Measurements from ENCODE around the gene NHLRC2.
"Not testable (repeated sequence)": the region's sequence is repeated elsewhere in the genome, so short reads cannot be mapped to it uniquely, and the experiment has no call there.

NHLRC2 gene

GRCh38 chr10:113854013-113854760, at the start of gene NHLRC2, which contains the start of gene DCLRE1A:
NHLRC2 (plus strand) TSS chr10:113854661; CDS start chr10:113854873, 212 bp downstream.
DCLRE1A (minus strand) TSS chr10:113854082; CDS start chr10:113853182, 900 bp downstream.
- TF ChIP-seq CTCF (IDR thresholded peaks at IDR 0.05; ENCODE audit: extremely low read depth, missing control alignments), result no peak

GRCh38 chr10:113806503-113806902, 48.0 kb upstream of the NHLRC2 start:
- DNase-seq (ENCODE audit: low spot score), result no peak
- TF ChIP-seq CTCF (IDR thresholded peaks at IDR 0.05; ENCODE audit: extremely low read depth, missing control alignments), result no peak

More at GRCh38 chr10:113854013-113854760, at the start of gene NHLRC2, which contains the start of gene DCLRE1A:
- DNase-seq (ENCODE audit: low spot score), result peak; percentile 72

GRCh38 chr10:113808168-113808567, 46.3 kb upstream of the NHLRC2 start:
- no peak for TF ChIP-seq CTCF (IDR thresholded peaks at IDR 0.05; ENCODE audit: extremely low read depth, missing control alignments)
- DNase-seq (ENCODE audit: low spot score), result no peak

- DNase-seq (ENCODE audit: low spot score), result not testable (repeated sequence)
Measured at GRCh38 chr10:113814700-113815099, 39.8 kb upstream of the NHLRC2 start.

GRCh38 chr10:113819989-113820388, 34.5 kb upstream of the NHLRC2 start:
- DNase-seq (ENCODE audit: low spot score), result no peak
- no peak for TF ChIP-seq CTCF (IDR thresholded peaks at IDR 0.05; ENCODE audit: extremely low read depth, missing control alignments)

GRCh38 chr10:113820507-113820906, 34.0 kb upstream of the NHLRC2 start:
- peak; percentile 4 for TF ChIP-seq CTCF (IDR thresholded peaks at IDR 0.05; ENCODE audit: extremely low read depth, missing control alignments)
- no peak for DNase-seq (ENCODE audit: low spot score)

GRCh38 chr10:113821306-113821705, 33.2 kb upstream of the NHLRC2 start:
- DNase-seq (ENCODE audit: low spot score), result not testable (repeated sequence)

GRCh38 chr10:113822174-113822573, 32.3 kb upstream of the NHLRC2 start:
- no peak for TF ChIP-seq CTCF (IDR thresholded peaks at IDR 0.05; ENCODE audit: extremely low read depth, missing control alignments)
- no peak for DNase-seq (ENCODE audit: low spot score)
